ENCODE measurements around the gene AP1B1.

- TF ChIP-seq, protein P1, sequence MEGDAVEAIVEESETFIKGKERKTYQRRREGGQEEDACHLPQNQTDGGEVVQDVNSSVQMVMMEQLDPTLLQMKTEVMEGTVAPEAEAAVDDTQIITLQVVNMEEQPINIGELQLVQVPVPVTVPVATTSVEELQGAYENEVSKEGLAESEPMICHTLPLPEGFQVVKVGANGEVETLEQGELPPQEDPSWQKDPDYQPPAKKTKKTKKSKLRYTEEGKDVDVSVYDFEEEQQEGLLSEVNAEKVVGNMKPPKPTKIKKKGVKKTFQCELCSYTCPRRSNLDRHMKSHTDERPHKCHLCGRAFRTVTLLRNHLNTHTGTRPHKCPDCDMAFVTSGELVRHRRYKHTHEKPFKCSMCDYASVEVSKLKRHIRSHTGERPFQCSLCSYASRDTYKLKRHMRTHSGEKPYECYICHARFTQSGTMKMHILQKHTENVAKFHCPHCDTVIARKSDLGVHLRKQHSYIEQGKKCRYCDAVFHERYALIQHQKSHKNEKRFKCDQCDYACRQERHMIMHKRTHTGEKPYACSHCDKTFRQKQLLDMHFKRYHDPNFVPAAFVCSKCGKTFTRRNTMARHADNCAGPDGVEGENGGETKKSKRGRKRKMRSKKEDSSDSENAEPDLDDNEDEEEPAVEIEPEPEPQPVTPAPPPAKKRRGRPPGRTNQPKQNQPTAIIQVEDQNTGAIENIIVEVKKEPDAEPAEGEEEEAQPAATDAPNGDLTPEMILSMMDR (IDR thresholded peaks at IDR 0.05; ENCODE audit: low read depth, low read length): no peak
- TF ChIP-seq EZH2phosphoT487 (IDR thresholded peaks at IDR 0.05; ENCODE audit: low read depth): no peak
Measured at GRCh38 chr22:29393019-29393608, 4.7 kb upstream of the AP1B1 start.

Data from OCI-LY3 (cell line).